GM19468 (cell line): Measurements from ENCODE around the gene MYH15.

Experiments used
- ATAC-seq: cut with Tn5 transposase; IDR thresholded peaks from one replicate; pipeline ENCODE4 v1.9.1; 2021; ENCODE audit warnings: mild to moderate bottlenecking, moderate library complexity, moderate number of reproducible peaks; ENCODE audit not compliant: unreplicated experiment; ENCODE audit errors: extremely low read depth

MYH15 gene

GRCh38 chr3:108345492-108346205, 164.7 kb downstream of the MYH15 start:
- ATAC-seq, result no peak

GRCh38 chr3:108343491-108343890, 166.9 kb downstream of the MYH15 start:
- no peak for ATAC-seq

DNA sequence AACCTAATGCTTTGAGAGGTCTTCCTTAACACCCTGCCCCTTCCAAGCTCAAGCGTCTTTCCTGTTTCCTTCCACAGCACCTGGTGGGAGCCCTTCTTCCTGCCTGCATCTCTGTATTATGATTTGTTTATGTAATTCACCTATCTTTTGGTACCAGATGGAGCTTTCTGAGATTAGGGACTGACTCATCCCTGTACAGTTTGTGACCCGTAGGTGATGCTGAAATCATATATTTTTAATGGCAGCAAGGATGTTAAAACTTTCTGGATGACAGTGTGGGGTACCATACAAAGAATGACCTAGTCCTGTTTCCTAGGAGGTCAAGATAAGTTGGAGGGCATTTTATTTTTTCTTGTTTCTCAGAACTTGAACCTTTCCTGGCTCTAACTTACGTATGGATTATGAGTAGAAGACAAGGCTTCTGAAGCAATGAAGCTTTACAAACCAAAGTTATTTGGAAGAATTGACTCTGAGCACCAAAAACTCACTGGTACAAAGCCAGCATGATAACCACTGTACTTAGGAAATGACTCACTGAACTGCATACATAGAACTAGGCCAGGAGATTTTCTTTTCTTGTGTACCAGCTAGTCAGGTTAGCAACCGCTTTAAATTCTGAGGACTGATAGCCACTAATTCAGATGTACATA, 167.4 kb downstream of the MYH15 start:
- ATAC-seq, result no peak

GRCh38 chr3:108341911-108342310, 168.5 kb downstream of the MYH15 start:
- ATAC-seq, result no peak

- ATAC-seq, result no peak
These were observed 171.4 kb downstream of the MYH15 start for GRCh38 chr3:108338901-108339545.

DNA sequence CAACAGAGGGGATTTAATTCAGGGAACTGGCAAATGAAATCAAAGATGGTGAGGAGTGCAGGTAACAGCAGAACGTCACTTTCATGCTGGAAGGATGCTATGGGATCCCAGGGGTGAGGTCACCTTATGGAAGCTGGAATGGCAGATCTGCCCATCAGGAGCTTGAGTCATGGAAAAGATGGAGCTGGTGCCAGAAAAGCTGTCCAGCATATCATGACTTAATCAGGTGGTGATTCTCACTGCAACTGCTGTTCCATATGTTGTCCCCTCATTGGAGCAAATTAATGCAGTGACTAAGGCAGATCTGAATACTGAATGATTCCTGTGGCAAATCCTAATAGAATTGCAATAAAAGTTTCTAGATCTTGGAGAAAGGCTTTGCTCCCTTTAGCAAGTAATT, 175.7 kb downstream of the MYH15 start:
- no peak for ATAC-seq

DNA sequence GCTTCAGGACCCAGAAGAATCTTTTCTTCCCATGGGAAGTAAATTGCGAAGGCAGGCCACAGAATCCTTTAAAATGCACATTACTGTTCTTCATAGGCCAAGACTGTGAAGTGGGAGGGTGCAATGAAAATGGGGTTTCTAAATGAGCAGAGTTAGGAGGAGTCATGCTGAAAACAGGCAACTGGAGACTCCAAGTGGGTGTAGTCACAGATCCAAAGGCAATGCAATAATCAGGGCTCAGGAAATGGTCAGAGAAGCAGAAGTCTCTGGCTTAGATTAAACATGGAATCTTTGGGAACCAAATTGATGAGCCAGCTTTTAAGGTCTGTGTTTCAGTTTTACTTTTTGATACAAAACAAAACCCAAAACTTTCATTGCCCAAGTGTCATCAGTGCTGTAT, 176.4 kb downstream of the MYH15 start:
- ATAC-seq, result no peak

GRCh38 chr3:108331792-108332191, 178.6 kb downstream of the MYH15 start:
- no peak for ATAC-seq
